ENCODE results near the gene DGAT2.

DGAT2 gene

GRCh38 chr11:75811485-75811884, 42.9 kb downstream of the DGAT2 start:
- no peak for DNase-seq (ENCODE audit: extremely low spot score)
- ChIA-PET POLR2A (no interaction called here), CTCF (interaction anchor here (0.8 to 6.6 kb wide), 7 partner anchors 9 to 341 kb away, joined by 3 to 77 read pairs (median 12); partner anchors contain the start of gene DGAT2)
- TF ChIP-seq CTCF (IDR thresholded peaks at IDR 0.05; ENCODE audit: control extremely low read depth, extremely low read depth, low read depth, missing control alignments), result no peak

GRCh38 chr11:75812542-75813040, 44.0 kb downstream of the DGAT2 start:
- DNase-seq (ENCODE audit: extremely low spot score), result no peak
- TF ChIP-seq CTCF (IDR thresholded peaks at IDR 0.05; ENCODE audit: control extremely low read depth, extremely low read depth, low read depth, missing control alignments), result no peak
- ChIA-PET CTCF (interaction anchor here (0.9 to 6.6 kb wide), 6 partner anchors 10 to 340 kb away, joined by 3 to 77 read pairs (median 16); no protein-coding TSS in a partner anchor), POLR2A (no interaction called here)

- no peak for TF ChIP-seq CTCF (IDR thresholded peaks at IDR 0.05; ENCODE audit: control extremely low read depth, extremely low read depth, low read depth, missing control alignments)
- CTCF ChIA-PET, result interaction anchor here (0.9 to 6.6 kb wide), 8 partner anchors 10 to 340 kb away, joined by 3 to 77 read pairs (median 7); no protein-coding TSS in a partner anchor
- DNase-seq (ENCODE audit: extremely low spot score), result peak; percentile 14
- POLR2A ChIA-PET, result interaction anchor here (0.5 to 0.6 kb wide), 2 partner anchors 24 to 853 kb away, joined by 4 read pairs; no protein-coding TSS in a partner anchor
Observed at GRCh38 chr11:75813124-75813523, 44.5 kb downstream of the DGAT2 start.

- ChIA-PET CTCF (interaction anchor here (0.9 to 6.6 kb wide), 9 partner anchors 8 to 339 kb away, joined by 3 to 77 read pairs (median 4); no protein-coding TSS in a partner anchor), POLR2A (interaction anchor here (0.5 to 0.6 kb wide), 2 partner anchors 23 to 853 kb away, joined by 4 read pairs; no protein-coding TSS in a partner anchor)
- no peak for DNase-seq (ENCODE audit: extremely low spot score)
- TF ChIP-seq CTCF (IDR thresholded peaks at IDR 0.05; ENCODE audit: control extremely low read depth, extremely low read depth, low read depth, missing control alignments), result no peak
Observed at GRCh38 chr11:75813622-75814039, 45.1 kb downstream of the DGAT2 start.

GRCh38 chr11:75814363-75814676, 45.7 kb downstream of the DGAT2 start:
- no peak for TF ChIP-seq CTCF (IDR thresholded peaks at IDR 0.05; ENCODE audit: control extremely low read depth, extremely low read depth, low read depth, missing control alignments)

GRCh38 chr11:75814677-75815344, 46.2 kb downstream of the DGAT2 start, which contains the start of gene UVRAG:
UVRAG (plus strand) TSS chr11:75815210; CDS start chr11:75815408, 198 bp downstream.
- DNase-seq (ENCODE audit: extremely low spot score), result peak; percentile 96
- no peak for TF ChIP-seq CTCF (IDR thresholded peaks at IDR 0.05; ENCODE audit: control extremely low read depth, extremely low read depth, low read depth, missing control alignments)
- POLR2A ChIA-PET, result interaction anchor here (0.9 kb wide), 1 partner anchor 9 kb away, joined by 7 read pairs; no protein-coding TSS in a partner anchor
- CTCF ChIA-PET, result interaction anchor here (0.9 to 6.6 kb wide), 8 partner anchors 8 to 338 kb away, joined by 3 to 77 read pairs (median 8); no protein-coding TSS in a partner anchor

More at GRCh38 chr11:75814363-75814676, 45.7 kb downstream of the DGAT2 start:
- ChIA-PET POLR2A (no interaction called here), CTCF (interaction anchor here (0.9 to 6.6 kb wide), 7 partner anchors 8 to 338 kb away, joined by 3 to 77 read pairs (median 10); no protein-coding TSS in a partner anchor)
- DNase-seq (ENCODE audit: extremely low spot score), result no peak
